ENCODE data around the gene KIZ.
"Not testable (repeated sequence)": the region's sequence is repeated elsewhere in the genome, so short reads cannot be mapped to it uniquely, and the experiment has no call there.

The KIZ gene

DNA sequence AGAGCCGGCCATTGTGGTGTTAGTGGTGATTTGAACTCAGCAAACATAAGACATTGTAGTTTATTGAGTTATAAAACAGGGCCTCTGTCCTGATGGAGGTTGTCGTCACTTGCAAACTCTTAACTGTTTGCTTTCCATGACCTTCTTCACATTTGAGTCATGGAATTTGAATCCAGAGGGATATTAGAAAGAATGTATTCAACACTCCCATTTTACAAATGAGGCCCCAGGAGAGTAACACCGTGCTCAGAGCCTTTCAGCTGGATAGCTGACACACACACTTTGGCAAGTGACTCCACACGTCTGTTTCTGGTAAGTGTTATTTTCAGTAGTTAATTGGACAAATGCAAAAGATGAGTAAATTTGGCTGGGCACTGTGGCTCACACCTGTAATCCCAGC is 104.8 kb downstream of the KIZ start:
- no peak for DNase-seq (ENCODE audit: low read depth)

DNA sequence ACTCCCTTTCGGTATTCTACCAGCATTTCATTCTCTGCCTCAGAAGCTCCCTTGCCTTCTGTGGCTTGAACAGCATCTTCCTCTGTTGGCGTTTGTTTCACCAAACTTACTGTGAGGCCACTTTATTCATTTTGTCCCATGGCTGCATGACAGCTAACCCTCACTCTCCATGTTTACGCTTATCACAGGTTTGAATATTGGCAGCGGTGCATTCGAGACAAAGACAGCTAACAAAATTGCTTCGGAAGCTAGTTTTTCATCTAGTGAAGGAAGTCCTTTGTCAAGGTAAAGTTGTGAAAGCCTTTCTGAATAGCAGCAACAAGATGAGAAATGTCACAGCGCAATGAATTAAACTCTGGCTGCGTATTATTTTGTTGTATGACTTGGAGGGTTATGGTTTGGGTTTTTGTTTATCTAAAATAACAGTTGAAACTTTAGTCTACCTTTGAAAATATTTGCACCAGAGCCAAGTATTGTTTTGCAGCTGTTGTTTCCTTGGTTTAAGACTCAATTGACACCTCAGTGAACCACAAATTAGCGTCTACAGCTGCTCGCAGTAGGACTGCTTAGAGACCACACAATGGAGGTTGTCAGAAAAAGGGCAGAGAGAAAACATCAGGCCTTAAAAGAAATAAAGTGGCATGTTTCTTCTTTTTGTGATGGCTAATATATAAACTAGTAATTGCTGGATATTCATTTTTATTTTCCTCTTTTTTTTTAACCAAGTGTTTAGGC is 106.8 kb downstream of the KIZ start:
- no peak for DNase-seq (ENCODE audit: low read depth)

DNA sequence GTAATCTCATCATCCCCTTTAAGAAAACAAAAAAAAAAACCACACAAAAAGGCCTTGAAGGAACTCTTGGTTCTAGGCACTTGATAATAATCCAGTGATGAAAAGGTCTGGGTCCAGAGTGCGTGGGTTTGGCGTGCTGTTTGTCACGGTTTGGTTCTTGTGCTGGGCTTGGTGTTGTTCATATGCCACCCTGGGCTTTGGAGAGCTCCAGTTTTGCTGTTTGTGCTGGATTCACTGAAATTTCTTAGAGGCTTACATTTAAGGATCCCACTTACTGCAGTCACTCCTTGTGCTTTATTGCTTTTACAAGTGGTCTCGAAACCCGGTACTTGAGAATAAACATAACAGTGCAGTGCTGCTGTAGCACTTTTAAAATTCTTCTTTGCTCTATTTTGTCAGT is 108.4 kb downstream of the KIZ start:
- no peak for DNase-seq (ENCODE audit: low read depth)

DNA sequence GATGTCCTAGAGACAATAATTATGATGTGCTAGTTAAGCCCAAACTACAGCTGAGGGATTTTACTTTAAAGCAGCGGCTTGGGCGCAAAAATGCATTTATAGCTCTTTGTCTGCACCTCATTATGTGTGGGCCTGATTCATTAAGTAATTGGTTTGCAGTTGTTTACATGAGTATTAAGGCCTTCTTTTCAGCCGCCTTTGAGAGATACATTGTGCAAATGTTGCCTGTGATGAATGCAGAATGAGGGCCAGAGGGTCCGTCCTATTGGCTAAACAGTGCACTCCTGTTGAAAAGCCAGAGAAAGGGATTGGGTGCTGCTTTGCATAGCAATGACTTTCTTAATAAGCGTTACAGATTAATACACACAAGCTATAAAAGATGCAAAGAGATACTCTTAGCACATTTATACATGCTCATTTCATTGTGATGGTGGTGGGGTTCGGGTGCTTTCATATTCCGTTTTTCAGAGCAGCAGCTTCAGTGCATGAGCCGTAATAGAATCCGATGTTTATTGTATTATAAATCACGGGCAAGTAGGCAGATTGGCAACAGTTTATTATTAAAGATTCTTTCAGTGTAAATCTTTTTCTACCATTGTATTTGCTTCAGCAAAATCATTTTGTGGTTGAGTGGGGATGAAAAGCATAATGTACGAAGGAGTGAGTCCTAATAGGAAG is 109.1 kb downstream of the KIZ start:
- no peak for DNase-seq (ENCODE audit: low read depth)

DNA sequence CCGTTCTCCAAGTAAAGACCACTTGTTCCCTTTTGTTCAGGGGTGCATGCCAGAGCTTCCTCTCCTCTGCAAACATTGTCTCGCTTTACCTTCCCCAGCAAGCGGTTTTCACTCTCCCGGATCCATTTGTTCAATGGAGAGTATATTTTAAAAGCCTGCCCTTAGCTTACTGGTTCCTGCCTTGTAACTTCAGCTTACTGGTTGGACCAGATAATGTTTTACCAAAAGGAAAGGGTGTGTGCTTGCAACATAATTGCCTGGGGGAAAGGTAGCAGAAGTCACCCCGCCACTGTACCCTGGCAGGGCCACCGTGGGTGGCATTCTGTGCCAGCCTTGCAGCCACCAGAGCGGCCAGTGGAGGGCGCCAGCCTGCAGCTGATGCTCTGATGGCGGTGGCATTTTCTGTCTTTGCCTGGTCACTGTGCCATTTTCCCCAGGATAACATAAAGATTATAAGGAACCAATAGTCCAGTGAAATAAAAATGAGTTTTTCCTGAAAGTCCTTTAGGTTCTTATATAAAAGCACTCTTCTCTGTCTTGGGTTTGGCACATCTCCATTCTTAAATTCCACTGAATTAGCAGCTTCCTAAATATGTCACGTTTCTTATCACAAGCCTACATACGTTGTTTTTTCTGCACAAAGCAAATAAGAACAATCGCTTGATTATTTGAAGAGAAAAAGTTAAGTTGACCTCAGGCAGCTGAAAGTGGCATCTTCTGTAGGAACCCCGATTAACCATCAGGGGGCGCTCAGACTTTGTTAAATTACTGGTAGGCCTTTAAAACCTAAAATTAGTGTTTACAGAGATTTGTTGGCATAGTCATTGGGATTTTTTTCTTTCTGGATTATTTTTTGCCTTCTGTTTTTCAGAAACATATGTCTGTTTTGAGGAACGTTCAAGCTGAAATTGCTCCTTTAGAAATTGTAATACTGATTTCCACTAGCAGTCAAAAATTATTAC is 109.9 kb downstream of the KIZ start:
- DNase-seq (ENCODE audit: low read depth): peak; percentile 30

DNA sequence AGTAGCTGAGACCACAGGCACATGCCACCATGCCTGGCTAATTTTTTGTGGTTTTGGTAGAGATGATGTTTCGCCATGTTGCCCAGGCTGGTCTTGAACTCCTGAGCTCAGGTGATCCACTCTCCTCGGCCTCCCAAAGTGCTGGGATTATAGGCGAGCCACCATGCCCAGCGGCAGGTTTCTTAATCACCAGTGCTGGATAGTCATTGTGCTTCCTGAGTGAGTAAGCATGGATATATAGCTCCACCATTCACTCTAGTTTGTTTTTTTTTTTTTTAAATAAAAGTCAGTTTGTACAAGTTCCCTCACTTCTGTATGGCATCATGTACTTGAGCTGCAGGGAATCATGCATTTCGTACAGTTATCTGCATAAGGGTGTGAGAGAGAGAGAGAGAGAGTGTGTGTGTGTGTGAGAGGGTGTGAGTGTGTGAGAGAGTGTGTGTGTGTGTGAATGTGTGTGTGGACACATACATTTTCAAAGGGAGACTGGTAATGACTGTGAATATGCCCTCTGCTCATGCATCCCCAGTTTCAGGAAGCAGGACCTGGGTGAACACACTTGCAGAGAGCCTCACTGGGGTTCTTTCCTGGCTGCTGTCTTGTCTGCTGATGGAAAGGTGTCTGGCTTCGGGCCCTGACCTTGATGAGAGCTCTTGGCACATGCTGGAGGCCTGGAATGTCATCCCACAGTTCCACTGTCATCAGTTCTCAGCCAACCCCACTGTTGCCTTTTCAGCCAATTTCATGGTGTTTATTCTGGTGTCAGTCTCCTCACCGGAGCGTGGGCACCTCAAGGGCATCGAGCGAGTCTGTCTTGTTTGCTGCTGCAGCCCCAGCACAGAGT is 112.3 kb downstream of the KIZ start:
- no peak for DNase-seq (ENCODE audit: low read depth)

DNA sequence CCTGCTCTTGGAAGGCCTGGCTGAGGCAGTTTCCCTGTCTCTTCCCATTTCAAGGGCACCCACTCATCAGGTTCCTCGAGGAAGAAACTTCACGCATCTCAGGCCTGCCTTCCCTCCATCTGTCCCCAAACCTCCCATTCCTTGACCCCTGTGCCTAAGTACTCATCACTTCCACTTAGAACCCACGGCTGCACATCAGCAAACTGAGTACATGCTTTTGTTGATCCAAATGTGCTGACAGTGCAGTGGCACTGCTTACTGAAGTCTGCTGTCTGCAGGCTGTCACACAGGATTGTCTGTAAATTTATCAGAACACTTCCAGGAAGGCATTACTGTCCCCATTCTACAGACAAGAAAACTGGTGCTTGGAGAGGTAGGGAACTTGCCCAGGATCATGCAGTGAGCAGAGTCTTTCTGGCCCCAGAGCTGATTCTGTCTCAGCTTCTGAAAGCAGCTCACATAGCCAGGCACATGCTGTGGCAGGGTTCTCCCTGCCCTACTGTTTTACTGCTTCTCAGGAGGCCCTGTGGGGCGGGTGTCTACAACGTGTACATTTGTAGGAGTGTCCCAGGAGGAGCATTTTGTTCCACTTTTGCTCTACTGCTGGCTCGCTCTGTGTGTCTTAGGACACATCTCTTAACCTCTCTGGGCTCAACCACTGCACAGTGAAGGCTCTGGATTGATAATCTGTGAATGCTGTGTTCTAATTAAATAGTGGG is 113.1 kb downstream of the KIZ start:
- no peak for DNase-seq (ENCODE audit: low read depth)

DNA sequence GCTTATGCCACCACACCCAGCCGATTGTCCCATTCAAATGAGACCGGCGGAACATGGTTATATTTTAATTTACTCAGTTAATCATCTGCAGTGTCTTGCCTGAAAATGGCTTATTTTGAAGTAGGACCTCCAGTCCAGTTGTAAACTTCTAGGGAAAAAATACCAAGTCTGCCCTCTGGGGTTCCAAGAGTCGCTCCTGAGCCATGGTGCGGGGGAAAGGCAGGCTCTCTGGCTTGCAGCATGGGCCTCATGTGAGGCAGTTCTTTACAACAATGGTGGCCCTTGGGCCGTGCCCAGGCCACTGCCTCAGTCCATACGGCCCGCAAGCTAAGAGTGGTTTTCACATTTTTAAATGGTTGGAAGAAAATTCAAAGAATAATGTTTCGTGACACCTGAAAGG is 114.5 kb downstream of the KIZ start:
- no peak for DNase-seq (ENCODE audit: low read depth)

DNA sequence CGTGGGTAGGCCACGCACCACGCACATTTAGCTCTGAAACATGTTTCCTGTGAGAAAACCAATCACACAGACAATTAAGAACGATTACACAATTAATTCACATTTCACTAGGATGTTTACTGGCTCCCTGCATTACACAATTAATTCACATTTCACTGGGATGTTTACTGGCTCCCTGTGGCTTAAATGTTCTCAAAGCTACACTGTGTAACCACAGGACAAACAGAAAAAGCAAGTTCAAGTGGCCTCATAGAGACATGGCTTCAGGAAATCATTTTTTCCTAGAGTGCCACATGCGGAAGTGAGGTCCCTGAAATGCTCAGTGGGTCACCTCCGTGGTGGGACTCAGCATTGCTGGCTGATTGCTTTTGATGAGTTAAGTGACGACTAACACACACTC is 115.5 kb downstream of the KIZ start:
- no peak for DNase-seq (ENCODE audit: low read depth)

DNA sequence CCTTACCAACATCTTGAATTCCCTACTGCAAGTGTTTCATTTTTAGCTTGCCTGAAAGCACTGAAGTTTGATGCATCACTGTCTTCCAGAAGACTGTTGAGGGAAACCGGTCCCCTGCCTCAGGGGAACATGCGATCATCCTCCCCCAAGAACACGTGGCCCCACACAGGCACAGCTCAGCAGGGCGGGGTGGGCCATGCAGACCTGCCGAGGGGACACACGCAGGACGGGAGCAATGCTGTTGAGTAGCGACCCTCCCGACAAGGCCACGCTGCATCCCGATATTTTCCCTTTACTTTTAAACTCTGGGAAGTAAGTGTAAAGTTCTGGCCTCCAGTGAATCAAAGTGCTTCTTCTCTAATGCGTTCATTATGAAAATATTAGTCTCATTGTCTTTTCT is 117.9 kb downstream of the KIZ start:
- DNase-seq (ENCODE audit: low read depth): no peak

DNA sequence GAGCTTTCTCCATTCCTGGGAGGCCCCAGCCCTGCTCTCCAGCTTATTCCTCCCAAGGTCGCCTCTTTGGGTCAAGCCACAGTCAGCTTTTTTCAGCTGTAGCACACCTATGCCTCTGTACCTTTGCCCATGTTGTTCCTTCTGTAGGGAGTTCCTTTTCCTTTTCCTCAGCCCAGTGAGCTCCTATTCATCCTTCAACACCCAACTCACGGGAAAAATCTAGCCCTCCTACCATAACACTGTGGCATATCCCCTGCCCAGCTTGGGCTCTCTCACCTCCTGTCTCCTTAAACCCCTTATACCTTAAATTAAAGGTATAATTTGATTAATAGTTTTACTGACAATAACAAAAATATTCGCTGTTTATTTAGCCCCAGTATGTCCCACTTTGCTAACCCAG is 118.9 kb downstream of the KIZ start:
- no peak for DNase-seq (ENCODE audit: low read depth)

DNA sequence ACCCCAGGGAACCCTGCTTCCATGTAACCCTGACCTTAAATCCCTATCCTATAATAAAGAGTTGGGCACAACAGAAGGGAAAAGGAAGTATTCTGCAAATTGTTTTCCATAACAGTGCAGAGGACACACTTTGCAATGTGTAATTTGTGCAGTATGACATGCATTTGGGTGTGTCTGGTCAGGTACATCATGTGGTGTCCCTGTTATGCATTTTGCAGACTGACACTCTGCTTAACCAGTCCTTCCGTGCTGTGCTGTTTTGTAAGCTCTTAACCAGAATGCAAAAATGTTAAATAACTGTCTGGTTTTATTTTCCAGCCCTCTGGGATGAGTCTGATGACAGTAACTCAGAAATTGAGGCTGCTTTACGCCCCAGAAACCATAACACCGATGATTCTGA is 120.3 kb downstream of the KIZ start:
- no peak for DNase-seq (ENCODE audit: low read depth)

DNA sequence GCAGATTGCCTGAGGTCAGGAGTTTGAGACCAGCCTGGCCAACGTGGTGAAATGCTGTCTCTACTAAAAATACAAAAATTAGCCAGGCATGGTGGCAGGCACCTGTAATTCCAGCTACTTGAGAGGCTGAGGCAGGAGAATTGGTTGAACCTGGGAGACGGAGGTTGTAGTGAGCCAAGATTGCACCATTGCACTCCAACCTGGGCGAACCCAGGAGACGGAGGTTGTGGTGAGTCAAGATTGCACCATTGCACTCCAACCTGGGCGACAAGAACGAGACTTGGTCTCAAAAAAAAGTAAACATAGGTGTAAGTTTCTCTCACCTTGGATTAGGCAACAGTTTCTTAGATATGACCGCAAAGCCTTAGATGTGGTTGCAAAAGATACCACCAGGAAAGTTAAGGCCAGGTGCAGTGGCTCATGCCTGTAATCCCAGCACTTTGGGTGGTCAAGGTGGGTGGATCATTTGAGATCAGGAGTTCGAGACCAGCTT is 121.8 kb downstream of the KIZ start:
- not testable (repeated sequence) for DNase-seq (ENCODE audit: low read depth)

DNA sequence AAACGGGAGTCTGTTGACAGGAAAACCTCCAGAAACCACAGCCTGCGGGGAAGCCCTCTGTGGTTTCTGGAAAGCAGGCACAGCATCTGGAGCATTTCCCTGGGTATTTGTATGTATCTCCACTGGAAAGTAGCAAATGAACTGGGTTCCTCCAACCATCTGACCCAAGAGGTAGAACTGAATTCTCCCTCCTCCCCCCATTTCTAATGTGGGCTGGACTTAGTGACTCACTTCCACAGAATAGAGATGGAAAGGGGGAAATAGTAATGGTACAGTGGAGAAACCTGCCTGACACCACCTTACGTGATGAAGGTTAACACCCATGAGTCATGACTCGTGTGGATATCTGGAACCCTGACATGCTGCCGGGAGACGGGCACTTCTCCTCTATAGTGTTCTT is 125.4 kb downstream of the KIZ start:
- DNase-seq (ENCODE audit: low read depth): no peak

DNA sequence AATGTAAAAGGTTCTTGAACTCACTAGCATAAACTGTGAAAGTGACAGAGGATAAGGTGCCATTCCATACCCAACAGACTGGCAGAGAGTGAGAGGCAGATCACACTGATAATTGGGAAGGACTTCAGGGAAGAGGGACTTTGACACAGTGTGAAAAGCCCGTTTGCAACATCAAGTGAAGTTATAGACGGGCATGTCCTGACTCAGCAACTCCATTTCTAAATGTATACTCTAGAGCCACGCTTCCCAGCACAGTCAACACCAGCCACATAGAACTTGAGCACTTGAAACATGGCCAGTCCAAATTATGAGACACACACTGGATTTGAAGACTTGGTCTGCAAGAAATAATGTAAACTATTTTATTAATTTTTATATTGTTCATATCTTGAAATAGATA is 131.3 kb downstream of the KIZ start:
- no peak for DNase-seq (ENCODE audit: low read depth)

DNA sequence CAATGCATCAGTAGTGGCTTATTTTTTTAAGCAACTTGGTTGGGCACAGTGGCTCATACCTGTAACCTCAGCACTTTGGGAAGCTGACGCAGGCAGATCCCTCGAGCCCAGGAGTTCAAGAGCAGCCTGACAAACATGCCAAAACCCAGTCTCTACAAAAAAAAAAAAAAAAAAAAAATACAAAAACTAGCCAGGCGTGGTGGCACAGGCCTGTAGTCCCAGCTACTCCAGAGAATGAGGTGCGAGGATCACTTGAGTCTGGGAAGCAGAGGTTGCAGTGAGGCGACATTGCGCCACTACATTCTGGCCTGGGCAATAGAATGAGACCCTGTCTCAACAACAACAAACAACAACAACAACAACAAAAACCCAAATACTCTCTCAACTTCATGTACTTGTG is 132.5 kb downstream of the KIZ start:
- no peak for DNase-seq (ENCODE audit: low read depth)

DNA sequence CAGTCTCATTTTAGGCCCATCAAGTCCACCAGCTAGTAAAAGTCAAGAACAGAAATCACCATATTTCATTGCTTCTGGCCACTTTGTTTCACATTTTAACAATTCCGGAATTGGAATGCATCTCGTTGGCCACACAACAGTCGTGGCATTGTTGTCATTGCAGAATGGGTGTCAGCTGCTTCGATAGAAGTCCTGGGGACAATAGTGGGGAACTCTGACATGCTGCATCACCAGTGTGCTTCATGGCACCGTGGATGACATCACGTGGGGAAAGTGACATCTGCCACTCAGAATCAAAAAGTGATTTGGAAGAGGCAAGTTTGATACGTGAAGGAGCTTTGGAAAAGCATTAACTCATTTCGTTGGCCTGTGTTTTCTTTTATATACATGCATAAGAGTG is 133.5 kb downstream of the KIZ start:
- DNase-seq (ENCODE audit: low read depth): no peak

DNA sequence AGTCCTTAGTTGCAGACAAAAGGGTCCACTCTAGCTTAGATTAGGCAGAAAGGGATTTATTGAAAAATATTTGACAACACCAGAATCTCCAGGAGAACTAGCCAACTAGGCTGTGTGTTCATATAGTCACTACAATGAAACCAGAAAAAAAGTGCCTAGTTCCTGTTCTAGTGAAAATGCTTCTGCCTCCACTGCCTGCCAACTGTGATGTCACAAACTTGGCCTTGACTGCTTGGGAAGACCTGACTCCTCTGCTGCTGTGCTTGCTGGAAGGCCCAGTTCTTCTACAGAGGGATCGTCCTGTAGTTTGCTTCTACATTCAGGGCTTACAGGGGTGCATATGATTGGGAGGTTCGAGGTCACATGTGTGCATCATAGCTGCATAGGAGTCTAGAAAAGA is 136.9 kb downstream of the KIZ start:
- DNase-seq (ENCODE audit: low read depth): no peak

DNA sequence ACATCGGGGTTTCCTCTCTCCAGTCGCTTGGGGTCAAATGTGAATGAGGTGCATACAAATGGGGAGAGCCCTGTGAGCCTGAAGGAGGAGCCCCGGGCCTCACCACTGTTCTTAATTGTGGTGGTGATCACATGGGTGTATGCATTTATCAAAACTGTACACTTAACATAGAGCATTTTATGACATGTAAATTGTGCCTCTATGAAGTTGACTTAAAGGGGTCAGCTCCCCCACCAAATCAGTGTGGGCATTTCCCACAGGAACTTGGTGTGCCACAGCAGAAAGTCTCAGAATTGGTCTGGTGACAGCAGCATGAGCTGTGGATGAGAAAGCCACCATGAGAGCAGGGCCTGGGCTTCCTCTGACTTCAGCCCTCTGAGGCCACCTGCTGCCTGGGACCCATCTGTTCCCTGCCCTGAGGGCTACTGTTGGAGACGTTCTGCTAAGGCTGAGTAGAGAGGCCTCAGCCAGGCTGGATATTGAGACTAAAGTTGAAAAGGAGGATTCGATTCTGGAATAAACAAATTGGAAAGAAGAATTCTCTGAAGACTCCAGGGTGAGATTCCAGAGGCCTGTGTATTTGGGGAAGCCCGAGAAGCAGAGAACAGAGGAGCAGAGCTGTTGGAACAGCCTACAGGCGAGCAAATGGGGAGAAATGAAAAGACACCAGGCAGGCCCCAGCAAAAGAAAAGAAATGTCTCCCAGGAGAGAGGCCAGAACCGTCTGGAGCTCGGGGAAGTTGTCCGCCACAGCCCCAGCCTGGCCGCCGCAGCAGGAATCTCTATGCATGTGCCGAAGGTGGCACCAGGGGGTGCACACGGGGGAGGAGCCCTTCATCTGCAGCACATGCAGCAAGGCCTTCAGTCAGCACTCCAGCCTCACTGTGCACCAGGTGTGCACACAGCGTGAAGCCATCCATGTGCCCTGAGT is 139.6 kb downstream of the KIZ start:
- DNase-seq (ENCODE audit: low read depth): no peak

DNA sequence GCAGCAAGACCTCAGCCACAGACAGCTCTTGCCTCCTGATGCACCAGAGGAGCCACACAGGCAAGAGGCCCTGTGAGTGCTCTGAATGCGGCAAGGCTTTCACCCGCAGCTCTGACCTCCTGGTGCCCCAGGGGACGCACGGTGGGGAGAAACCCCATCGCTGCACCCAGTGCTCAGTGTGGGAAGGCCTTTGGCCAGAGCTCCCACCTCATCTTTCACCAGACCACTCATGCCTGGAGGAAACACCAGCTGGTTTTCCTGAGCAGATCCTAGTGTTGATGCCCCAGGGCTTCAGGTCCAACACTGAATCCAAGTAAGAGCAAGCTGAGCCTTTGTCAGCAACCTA is 140.3 kb downstream of the KIZ start:
- no peak for DNase-seq (ENCODE audit: low read depth)
